B cell (primary cell): Measurements from ENCODE around the gene ARID1A. TPM values are rescaled to one million over a fixed set of nuclear protein-coding genes. Genes with fewer than 3 reads are reported as not detected.

Source experiments
- ATAC-seq: fragments of 200-7000 bp; cut with Tn5 transposase; one replicate; pipeline ENCODE4 v1.10.0; 2021; ENCODE audit warnings: low read depth, mild to moderate bottlenecking, moderate number of reproducible peaks, moderate library complexity
- CTCF ChIA-PET: fragments of 350-600 bp; sonication (Branson Sonifier 250); formaldehyde crosslinking; loops from one replicate; lab custom pipeline; 2021; ENCODE audit warnings: antibody characterized with exemption, inconsistent platforms; lab: Charles Lee
- POLR2A ChIA-PET: fragments of 350-600 bp; sonication (Branson Sonifier 250); formaldehyde crosslinking; loops from one replicate; lab custom pipeline; 2021; ENCODE audit warnings: antibody characterized with exemption; lab: Charles Lee
- DNase-seq: peaks from one replicate; pipeline ENCODE4 v3.0.0; 2013
- H2AFZ ChIP-seq: 2 replicates; pipeline ENCODE4 v1.6.1; 2012; ENCODE audit warnings: mild to moderate bottlenecking, low read depth, low read length; ENCODE audit not compliant: insufficient read depth, poor library complexity, severe bottlenecking
- H3K27ac ChIP-seq, 2 donors: 1 replicate in 1 of 2; 2 replicates in 1 of 2; pipeline ENCODE4 v1.5.1; 2012 to 2013; ENCODE audit warnings: low read length in 2 of 2, mild to moderate bottlenecking in 2 of 2, moderate library complexity in 1 of 2
- H3K27me3 ChIP-seq, 4 experiments: fragments of 200-600 bp in 1 of 4; sonication (generic) in 1 of 4; replicated peaks in 1 of 4; 1 replicate in 2 of 4; 2 replicates in 2 of 4; pipeline versions ENCODE4 v1.6.1 to v1.7.0; 2013 to 2016; ENCODE audit warnings: low read length in 3 of 4, mild to moderate bottlenecking in 2 of 4, mixed read lengths in 1 of 4, moderate library complexity in 1 of 4; ENCODE audit not compliant: insufficient read depth in 4 of 4, control insufficient read depth in 3 of 4; ENCODE audit errors: control extremely low read depth in 1 of 4
- H3K36me3 ChIP-seq, 2 experiments: replicated peaks in 1 of 2; 1 replicate in 1 of 2; 2 replicates in 1 of 2; pipeline versions ENCODE4 v1.6.1 to v1.7.1; 2013; ENCODE audit warnings: low read length in 1 of 2; ENCODE audit not compliant: insufficient read depth in 2 of 2, control insufficient read depth in 1 of 2; ENCODE audit errors: control extremely low read depth in 1 of 2, extremely low read depth in 1 of 2
- H3K4me1 ChIP-seq, 2 donors: fragments of 200-600 bp in 1 of 2; sonication (generic) in 1 of 2; 1 replicate in 1 of 2; 2 replicates in 1 of 2; pipeline versions ENCODE4 v1.5.1 to v1.6.1; 2013 to 2017; ENCODE audit warnings: low read length in 2 of 2; ENCODE audit not compliant: control insufficient read depth in 2 of 2, insufficient read depth in 2 of 2
- H3K4me2 ChIP-seq: replicated peaks from 2 replicates; pipeline ENCODE3; 2012; ENCODE audit warnings: mild to moderate bottlenecking, low read depth, low read length; ENCODE audit not compliant: poor library complexity, severe bottlenecking
- H3K4me3 ChIP-seq, 5 experiments: fragments of 200-600 bp in 1 of 5; sonication (generic) in 1 of 5; 1 replicate in 3 of 5; 2 replicates in 2 of 5; pipeline versions ENCODE4 v1.5.1 to v1.7.0; 2011 to 2016; ENCODE audit warnings: low read length in 4 of 5, mild to moderate bottlenecking in 4 of 5, low read depth in 2 of 5, control low read depth in 1 of 5, moderate library complexity in 1 of 5; ENCODE audit not compliant: insufficient read depth in 1 of 5; ENCODE audit errors: control extremely low read depth in 1 of 5, extremely low read depth in 1 of 5
- H3K79me2 ChIP-seq: fragments of 200-600 bp; sonication (generic); one replicate; pipeline ENCODE4 v1.6.0; 2016; ENCODE audit warnings: low read length; ENCODE audit not compliant: control insufficient read depth, insufficient read depth
- H3K9ac ChIP-seq: fragments of 200-600 bp; sonication (generic); 2 replicates; pipeline ENCODE4 v1.6.1; 2017; ENCODE audit warnings: mild to moderate bottlenecking, low read length, moderate library complexity
- H3K9me3 ChIP-seq, 3 donors: one replicate each; pipeline versions ENCODE4 v1.6.1 to v1.7.1; 2013; ENCODE audit warnings: low read length in 2 of 3; ENCODE audit not compliant: control insufficient read depth in 2 of 3, insufficient read depth in 1 of 3; ENCODE audit errors: control extremely low read depth in 1 of 3
- H4K20me1 ChIP-seq: 2 replicates; pipeline ENCODE4 v1.6.0; 2012; ENCODE audit warnings: mild to moderate bottlenecking, low read length; ENCODE audit not compliant: insufficient read depth, control insufficient read depth, poor library complexity, severe bottlenecking
- H3K27ac Mint-ChIP-seq: one replicate; pipeline ENCODE4 v1.8.0; 2021; ENCODE audit warnings: mixed read lengths
- H3K27me3 Mint-ChIP-seq: one replicate; pipeline ENCODE4 v1.8.0; 2021; ENCODE audit warnings: mixed read lengths
- H3K4me1 Mint-ChIP-seq: one replicate; pipeline ENCODE4 v1.8.0; 2021; ENCODE audit warnings: mixed read lengths
- H3K4me3 Mint-ChIP-seq: one replicate; pipeline ENCODE4 v1.8.0; 2021; ENCODE audit warnings: mixed read lengths
- H3K9me3 Mint-ChIP-seq: one replicate; pipeline ENCODE4 v1.8.0; 2022; ENCODE audit warnings: mixed read lengths; ENCODE audit not compliant: insufficient read depth
- EZH2 ChIP-seq: IDR thresholded peaks from 2 replicates; pipeline ENCODE4 v1.6.1; 2012; ENCODE audit warnings: borderline replicate concordance, low read depth, mild to moderate bottlenecking, moderate library complexity, low read length; ENCODE audit not compliant: insufficient read depth, poor library complexity, severe bottlenecking
- WGBS: methylation state at CpG from one replicate; pipeline ENCODE4 v1.1.5; 2013; ENCODE audit warnings: missing lambda C conversion rate; ENCODE audit not compliant: insufficient coverage; 5-methylcytosine and 5-hydroxymethylcytosine counted together
- intact Hi-C: fragments of 100-400 bp; cut with micrococcal nuclease; formaldehyde crosslinking; loops from one replicate; pipeline ENCODE4 v1.10.0; 2022
- polyA plus RNA-seq: library from polyadenylated mRNA; depleted of rRNA; stranded (reverse); fragments of >200 nt; gene quantifications from 2 replicates; pipeline ENCODE4 v1.2.3, GENCODE V29; 2012
- total RNA-seq, 2 donors: library from RNA; stranded (reverse); fragments of 120-200 nt in 1 of 2; gene quantifications; 1 replicate in 1 of 2; 2 replicates in 1 of 2; pipeline versions ENCODE4 v1.2.3 to v1.2.4, GENCODE V29; 2013 to 2022
- TF ChIP-seq, protein P1 (sequence below): fragments of 200-600 bp; IDR thresholded peaks from one replicate; pipeline ENCODE4 v1.8.0; 2022; ENCODE audit warnings: antibody characterized with exemption, mild to moderate bottlenecking

Gene ARID1A
- total and polyA plus RNA-seq, 2 donors (not counting 1 experiment from before 2014, with no cell fraction given) = 80.7 to 150 TPM

DNA sequence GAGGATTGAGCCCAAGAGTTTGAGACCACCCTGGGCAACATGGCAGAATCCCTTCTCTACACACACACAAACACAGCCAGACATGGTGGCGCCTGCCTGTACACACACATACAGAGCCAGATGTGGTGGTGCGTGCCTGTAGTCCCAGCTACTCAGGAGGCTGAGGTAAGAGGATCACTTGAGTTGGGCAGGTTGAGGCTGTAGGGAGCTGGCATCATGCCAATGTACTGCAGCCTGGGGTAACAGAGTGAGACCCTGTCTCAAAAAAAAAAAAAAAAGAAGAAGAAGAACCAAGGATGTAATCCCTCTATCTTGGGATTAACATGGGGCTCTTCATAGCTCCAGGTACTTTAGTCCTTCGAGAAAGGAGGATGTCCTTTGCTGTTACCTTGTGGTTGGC, 62.5 kb downstream of the ARID1A start:
- Histone ChIP-seq H3K4me2 (no peak overlapping the region), H3K4me1 (no peaks in the 10 kb centered on the region), H2AFZ (no peak overlapping the region), H3K9me3 (no peaks in the 10 kb centered on the region), H3K79me2 (peaks cover 97% of the 10 kb centered on the region), H4K20me1 (peaks cover 79% of the 10 kb centered on the region), H3K36me3 (peaks cover 0 to 76% of the 10 kb centered on the region in 2 experiments), H3K9ac (no peak overlapping the region), H3K4me3 (no peak overlapping the region), H3K27ac (no peak overlapping the region), H3K27me3 (no peaks in the 10 kb centered on the region)
- Mint-ChIP-seq H3K4me3 (no peak overlapping the region), H3K27ac (no peak overlapping the region), H3K27me3 (no peaks in the 10 kb centered on the region), H3K4me1 (peaks cover 15% of the 10 kb centered on the region), H3K9me3 (no peaks in the 10 kb centered on the region)
- TF ChIP-seq, protein P1, sequence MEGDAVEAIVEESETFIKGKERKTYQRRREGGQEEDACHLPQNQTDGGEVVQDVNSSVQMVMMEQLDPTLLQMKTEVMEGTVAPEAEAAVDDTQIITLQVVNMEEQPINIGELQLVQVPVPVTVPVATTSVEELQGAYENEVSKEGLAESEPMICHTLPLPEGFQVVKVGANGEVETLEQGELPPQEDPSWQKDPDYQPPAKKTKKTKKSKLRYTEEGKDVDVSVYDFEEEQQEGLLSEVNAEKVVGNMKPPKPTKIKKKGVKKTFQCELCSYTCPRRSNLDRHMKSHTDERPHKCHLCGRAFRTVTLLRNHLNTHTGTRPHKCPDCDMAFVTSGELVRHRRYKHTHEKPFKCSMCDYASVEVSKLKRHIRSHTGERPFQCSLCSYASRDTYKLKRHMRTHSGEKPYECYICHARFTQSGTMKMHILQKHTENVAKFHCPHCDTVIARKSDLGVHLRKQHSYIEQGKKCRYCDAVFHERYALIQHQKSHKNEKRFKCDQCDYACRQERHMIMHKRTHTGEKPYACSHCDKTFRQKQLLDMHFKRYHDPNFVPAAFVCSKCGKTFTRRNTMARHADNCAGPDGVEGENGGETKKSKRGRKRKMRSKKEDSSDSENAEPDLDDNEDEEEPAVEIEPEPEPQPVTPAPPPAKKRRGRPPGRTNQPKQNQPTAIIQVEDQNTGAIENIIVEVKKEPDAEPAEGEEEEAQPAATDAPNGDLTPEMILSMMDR = no peak
- no peak for TF ChIP-seq EZH2
- intact Hi-C loops = no loop called here
- WGBS = 100% methylated on average over 2 of the region's 3 CpGs
- DNase-seq = no peak
- ChIA-PET CTCF (interaction anchor here (1.7 kb wide), 1 partner anchor 31 kb away, joined by 6 read pairs; no protein-coding TSS in a partner anchor), POLR2A (interaction anchor here (0.7 kb wide), 1 partner anchor 194 kb away, joined by 4 read pairs; no protein-coding TSS in a partner anchor)
- ATAC-seq = no peak

DNA sequence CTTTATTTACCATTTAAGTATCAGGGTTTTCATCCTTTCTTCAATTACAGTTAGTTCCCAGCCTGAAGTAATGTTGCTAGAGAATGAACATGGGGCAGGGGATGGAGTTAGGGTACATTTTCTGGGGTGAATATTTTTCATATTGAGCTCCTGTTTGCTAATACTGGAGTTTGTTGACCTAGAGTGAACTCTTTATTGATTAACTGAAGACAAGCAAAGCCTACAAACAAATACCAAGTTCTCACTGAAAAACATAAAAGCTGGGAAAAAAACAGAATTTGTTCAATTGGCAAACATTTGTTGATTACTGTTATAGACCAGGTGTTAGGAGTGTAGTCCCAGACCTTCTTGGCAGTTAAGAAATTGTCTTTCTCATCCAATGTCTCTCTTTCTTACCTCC, 63.7 kb downstream of the ARID1A start:
- CTCF ChIA-PET = no interaction called here
- no peak overlapping the region for H3K4me3 ChIP-seq
- no peaks in the 10 kb centered on the region for H3K9me3 Mint-ChIP-seq
- H3K4me3 Mint-ChIP-seq = no peak overlapping the region
- H3K79me2 ChIP-seq = peaks cover 91% of the 10 kb centered on the region
- H3K9me3 ChIP-seq = no peaks in the 10 kb centered on the region
- H3K4me2 ChIP-seq = no peak overlapping the region
- H2AFZ ChIP-seq = no peak overlapping the region
- no peak overlapping the region for H3K27ac Mint-ChIP-seq
- DNase-seq = no peak
- H3K9ac ChIP-seq = no peak overlapping the region
- TF ChIP-seq, protein P1 = no peak
- no peak for TF ChIP-seq EZH2
- H3K4me1 ChIP-seq = no peaks in the 10 kb centered on the region
- ATAC-seq = no peak
- H3K27ac ChIP-seq = peak overlapping the region in 1 of 2 donors; percentile 18
- H3K4me1 Mint-ChIP-seq = peaks cover 12% of the 10 kb centered on the region
- H4K20me1 ChIP-seq = peaks cover 72% of the 10 kb centered on the region
- POLR2A ChIA-PET = no interaction called here
- H3K27me3 ChIP-seq = no peaks in the 10 kb centered on the region
- H3K27me3 Mint-ChIP-seq = no peaks in the 10 kb centered on the region
- H3K36me3 ChIP-seq = peaks cover 0 to 78% of the 10 kb centered on the region in 2 experiments
- intact Hi-C loops = no loop called here
